ENCODE results near the gene DCLK1. TPM values are rescaled to one million over a fixed set of nuclear protein-coding genes. Genes with fewer than 3 reads are reported as not detected.
"Not testable (repeated sequence)": the region's sequence is repeated elsewhere in the genome, so short reads cannot be mapped to it uniquely, and the experiment has no call there.

DCLK1 gene
- total RNA-seq, 2 donors from 2014 or later = 64.4 to 112 TPM

DNA sequence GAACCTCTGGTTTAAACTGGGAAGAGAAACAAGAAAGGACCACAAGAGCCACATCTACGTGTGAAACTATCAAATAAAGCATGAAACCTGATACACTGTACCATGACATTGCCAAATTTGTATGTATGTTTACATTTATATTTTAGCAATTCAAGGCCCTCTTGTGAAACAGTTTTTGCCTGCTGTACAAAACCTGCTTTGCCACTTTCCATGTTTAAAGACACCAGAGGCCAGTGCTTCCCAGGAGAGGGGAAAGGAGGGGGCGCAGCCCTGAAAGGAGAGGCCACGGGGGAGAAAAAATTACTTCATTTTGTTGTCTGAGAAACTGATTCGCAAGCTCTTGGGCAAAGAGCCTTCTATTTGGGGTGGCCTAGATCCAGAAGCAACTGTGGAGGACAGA is 124.8 kb downstream of the DCLK1 start:
- intact Hi-C loops (cut with DNase I) = no loop called here
- DNase-seq (ENCODE audit: low spot score) = peak; percentile 16

DNA sequence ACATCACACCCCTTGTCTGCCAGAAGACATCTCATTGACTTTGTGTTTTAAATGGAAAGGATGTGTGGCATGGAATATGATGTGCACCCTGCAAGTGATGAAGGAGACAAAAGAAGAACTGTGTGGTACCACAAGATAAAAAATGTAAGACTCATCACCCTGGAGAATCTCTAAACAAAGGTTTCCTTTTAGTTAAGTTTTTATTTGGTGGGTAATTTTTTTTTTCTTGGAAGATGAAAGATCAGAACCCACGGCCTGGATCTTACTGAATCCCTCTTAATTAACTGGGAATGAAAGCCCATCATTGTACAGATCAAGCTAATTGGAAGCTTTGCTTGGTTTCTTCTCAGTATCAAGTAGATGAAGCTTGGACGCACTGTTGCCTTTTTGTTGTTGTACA is 129.6 kb downstream of the DCLK1 start:
- intact Hi-C loops (cut with DNase I) = no loop called here
- no peak for DNase-seq (ENCODE audit: low spot score)

DNA sequence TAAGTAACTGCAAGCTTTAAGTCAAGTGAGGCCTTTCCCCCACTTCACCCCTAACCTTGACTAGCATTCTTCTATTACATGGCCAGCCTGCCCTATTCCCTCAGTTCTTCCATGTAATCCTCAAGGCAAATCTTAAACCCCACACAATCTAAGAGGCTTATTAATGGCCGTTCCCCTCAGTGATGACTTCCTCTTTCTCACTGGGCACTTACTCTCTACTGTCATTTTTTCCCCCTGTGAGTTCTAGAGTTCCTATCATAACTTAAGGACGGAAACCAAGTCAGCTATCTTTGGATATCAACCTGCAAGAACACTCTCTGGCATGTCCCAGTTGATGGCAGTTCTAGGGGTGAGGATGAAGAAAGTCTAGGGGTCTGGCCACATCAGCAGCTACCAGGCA is 131.2 kb downstream of the DCLK1 start:
- DNase-seq (ENCODE audit: low spot score) = no peak
- intact Hi-C loops (cut with DNase I) = no loop called here

DNA sequence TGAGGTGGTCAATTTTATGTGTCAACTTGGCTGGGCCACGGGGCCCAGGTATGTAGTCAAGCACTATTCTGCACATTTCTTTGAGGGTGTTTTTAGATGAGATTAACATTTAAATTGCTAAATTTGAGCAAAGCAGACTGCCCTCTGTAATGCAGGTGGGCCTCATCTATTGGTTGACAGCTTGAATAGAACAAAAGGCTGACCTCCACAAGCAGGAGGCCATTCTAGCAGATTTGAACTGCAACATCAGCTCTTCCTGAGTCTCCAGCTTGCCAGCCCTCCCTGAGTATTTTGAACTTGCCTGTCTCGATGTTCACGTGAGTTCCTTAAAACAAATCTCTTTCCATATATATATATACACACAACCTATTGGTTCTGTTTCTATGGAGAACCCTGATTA is 134.8 kb downstream of the DCLK1 start:
- intact Hi-C loops (cut with DNase I) = loop anchor here in 1 of 2 donors (10.0 kb wide), 1 partner anchor 138 kb away; the partner anchor contains the start of gene DCLK1
- no peak for DNase-seq (ENCODE audit: low spot score)

DNA sequence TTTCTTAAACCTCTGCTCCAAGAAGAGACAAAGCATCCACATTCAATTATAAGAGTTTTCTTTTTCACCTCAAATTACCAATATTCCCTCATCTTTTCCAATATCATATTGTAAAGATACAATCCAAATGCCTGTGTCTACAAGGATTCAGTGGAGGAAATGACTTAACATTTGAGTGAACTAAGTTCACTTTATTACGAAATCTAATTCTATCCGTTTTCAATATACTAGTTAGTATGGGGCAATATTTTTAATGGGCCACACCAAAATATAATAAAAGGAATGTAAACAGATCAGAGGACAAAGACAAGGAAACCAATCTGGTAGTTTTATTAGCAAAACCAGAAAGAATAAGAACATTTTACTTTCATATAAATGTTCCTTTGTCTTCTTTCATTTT is 136.0 kb downstream of the DCLK1 start:
- DNase-seq (ENCODE audit: low spot score) = no peak
- intact Hi-C loops (cut with DNase I) = loop anchor here in 1 of 2 donors (10.0 kb wide), 1 partner anchor 140 kb away; the partner anchor contains the start of gene DCLK1

DNA sequence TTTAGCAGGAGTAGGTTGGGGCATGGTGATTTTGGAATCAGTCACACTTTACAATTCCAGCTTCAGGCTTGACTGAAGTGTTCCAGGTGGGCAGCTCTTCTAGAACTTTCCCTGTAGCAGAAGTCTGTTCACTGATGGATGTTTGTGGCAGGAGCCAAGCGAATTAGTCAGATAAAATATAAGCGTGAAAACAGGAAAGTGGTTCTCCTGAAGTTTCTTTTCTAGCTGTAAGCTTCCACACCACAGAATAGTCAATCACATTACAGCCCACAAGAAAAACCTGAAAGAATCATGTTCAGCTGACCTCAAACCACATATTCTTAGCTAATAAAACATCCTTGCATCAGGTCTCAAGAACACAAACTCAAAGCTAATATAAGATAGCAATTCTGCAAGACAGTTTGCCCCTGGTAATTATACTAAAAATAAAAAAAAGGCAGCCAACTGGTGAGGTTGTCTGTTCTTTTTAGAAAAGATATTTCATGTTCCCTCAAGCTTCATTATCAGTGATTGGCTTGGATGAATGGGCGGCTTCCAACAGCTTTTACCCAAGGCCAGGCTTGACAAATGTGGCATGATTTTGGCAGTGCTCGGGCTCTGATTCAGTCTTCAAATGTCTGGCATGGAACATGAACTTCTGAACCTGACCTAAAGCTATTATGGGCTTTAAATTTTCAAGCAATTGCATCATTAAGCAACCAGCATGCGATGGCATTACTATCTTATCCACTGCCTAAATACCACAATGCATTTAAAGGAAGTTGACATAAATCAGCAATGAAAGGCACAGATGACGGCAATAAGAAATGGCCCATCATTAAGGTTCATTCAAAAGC is 136.8 kb downstream of the DCLK1 start:
- DNase-seq (ENCODE audit: low spot score) = no peak

DNA sequence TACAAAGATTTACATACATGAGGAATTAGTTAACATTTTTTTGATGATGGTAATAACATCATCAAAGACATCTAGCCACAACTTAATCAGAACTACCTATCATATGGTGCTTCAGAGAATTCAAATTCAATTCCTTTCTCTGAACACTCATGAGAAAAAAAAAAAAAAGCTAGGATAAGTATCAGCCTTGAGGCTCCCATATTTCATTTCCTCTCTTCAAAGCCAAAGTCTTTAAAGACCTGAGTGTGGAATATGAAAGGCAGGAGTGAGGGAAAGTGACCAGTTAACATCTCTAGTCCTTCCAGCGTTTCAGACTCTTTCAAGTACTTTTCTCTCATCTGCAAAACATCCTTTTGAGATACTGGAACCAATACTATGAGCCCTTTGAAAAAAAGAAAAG is 137.5 kb downstream of the DCLK1 start:
- DNase-seq (ENCODE audit: low spot score) = no peak
- intact Hi-C loops (cut with DNase I) = loop anchor here in 1 of 2 donors (10.0 kb wide), 1 partner anchor 141 kb away; the partner anchor contains the start of gene DCLK1

More for the DNA sequence above, 136.8 kb downstream of the DCLK1 start:
- intact Hi-C loops (cut with DNase I) = loop anchor here in 1 of 2 donors (10.0 kb wide), 1 partner anchor 140 kb away; the partner anchor contains the start of gene DCLK1

DNA sequence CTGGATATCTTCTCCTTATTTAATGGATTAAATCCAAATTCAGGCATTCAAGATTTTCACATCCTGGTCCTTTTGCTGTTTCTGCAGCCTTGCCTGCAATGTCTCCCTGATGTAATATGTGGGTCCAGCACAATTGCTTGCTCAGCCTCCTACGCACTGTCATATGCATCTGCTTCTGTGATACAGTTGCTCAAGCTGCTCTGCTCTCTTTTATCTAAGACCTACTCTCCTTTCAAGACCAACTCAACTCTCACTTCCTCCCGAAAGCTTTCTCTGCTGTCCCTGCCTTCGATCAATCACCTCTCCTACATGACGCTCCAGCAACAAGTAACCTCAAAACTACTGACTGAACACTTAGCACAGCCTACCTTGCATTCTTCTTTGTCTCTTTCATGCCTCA is 138.2 kb downstream of the DCLK1 start:
- intact Hi-C loops (cut with DNase I) = loop anchor here in 1 of 2 donors (10.0 kb wide), 1 partner anchor 142 kb away; the partner anchor contains the start of gene DCLK1
- DNase-seq (ENCODE audit: low spot score) = no peak

DNA sequence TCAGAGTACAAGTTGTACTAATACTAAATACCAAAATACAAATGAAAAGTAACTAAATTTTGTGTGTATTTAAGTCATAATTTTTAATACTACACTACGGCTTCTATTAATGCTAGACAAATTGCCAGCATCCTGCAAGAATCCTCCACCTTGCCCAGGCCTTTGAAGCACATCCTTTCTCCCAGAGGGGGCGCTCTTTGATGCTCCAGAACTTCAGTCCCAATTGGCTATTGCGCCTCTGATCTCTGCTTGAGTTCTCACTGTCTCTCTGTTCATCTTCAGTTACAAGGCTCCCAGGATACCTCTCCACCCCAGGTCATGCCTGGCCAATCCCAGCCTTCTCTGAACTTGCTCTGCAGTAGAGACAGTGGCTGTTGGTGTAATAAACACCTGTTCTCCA is 141.0 kb downstream of the DCLK1 start:
- no peak for DNase-seq (ENCODE audit: low spot score)
- intact Hi-C loops (cut with DNase I) = loop anchor here in 1 of 2 donors (10.0 kb wide), 1 partner anchor 145 kb away; the partner anchor contains the start of gene DCLK1

DNA sequence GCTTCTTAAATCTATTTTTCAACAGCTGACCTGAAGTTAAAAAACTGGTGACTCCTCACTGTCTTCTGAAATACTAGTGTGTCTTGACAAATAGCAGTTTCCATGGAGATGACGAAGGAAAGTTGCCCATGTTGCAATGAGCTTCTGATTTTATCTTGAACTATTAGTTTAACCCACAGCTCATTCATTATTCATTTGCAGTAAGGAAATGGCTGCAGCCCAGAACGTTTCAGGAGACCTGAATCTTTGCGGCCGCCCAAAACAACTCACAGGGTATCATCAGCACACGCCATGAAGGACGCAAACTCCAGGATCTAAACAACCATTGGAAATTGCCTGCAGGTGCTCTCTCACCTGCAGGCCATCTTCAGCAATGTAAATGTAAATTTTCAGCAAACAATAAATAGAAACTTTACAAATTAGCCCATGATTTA is 142.5 kb downstream of the DCLK1 start:
- DNase-seq (ENCODE audit: low spot score) = no peak
- intact Hi-C loops (cut with DNase I) = loop anchor here in 1 of 2 donors (5.0 kb wide), 1 partner anchor 284 kb away; no protein-coding TSS in a partner anchor

DNA sequence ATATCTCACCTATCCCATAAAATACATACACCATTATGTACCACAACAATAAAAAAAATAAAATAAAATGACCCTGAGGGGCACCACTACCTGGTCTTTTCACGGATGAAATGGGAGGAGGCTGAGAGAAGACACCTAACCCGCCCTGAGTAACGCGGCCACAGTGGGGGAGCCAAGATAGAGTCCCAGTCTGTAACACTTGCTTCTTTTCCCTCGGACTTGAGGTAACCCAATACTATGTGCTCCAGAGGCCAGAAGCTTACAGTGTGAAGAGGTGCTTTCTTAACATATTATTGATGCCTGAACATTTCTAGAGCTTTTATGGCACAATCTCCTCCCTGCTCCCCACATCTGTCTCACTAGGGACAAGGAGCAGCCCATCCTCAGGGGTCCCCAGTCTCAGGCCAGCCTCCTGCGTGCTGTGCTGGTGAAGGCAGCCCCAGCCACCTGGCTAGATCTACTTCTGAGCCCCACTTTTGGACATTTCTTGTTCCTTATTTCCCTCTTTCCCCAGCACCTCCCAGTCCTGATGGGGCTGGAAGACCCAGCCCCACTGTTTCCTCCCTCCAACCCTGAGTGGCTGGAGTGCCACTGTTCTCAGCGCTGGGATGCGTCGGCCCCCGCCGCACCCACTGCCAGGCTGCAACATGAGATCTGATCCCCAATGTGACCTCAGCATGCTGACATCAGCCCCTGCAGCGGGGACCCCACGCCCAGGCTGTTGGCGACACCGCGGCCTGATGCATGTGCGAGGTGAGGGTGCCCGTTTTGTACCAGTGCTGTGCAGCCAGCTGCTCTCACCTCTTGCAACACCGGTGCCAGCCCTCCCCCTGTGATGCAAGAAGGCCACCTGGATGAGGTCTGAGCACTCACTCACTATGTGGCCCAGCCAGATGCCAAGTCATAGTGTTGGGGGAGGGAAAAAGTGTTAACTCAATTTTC is 143.3 kb downstream of the DCLK1 start:
- intact Hi-C loops (cut with DNase I) = loop anchor here in 1 of 2 donors (5.0 kb wide), 1 partner anchor 284 kb away; no protein-coding TSS in a partner anchor
- DNase-seq (ENCODE audit: low spot score) = no peak

DNA sequence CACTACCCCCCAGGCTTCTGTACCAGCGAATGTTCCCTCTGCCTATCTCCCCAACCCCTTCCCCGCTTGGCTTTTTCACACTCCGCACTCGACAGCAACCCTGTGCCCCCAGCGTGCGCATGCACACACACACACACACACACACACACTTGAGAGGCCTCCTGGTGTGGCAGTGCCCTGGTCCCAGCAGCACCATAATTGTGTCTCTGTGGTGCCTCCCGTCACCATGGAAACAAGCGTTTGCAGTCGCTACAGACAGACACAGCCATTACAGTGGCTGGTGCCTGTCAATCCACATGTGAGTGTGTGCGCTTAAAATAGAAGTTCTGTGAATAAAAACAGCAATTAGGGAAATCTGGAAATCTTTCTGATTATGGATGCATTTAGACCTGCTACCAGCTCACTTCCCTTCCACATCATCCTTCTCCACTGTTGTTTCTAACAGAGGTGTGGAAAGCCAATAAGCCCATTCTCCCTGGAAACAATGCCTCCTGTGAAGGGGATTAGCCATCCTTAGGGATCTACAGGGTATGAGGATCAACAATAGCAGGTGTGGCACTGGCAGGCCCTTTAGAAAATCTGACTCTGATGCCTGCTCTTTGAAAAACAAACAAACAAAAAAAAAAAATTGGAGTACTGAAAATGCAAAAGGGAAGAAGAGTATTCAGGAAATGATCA is 146.3 kb downstream of the DCLK1 start:
- intact Hi-C loops (cut with DNase I) = loop anchor here in 1 of 2 donors (5.0 kb wide), 1 partner anchor 287 kb away; no protein-coding TSS in a partner anchor

DNA sequence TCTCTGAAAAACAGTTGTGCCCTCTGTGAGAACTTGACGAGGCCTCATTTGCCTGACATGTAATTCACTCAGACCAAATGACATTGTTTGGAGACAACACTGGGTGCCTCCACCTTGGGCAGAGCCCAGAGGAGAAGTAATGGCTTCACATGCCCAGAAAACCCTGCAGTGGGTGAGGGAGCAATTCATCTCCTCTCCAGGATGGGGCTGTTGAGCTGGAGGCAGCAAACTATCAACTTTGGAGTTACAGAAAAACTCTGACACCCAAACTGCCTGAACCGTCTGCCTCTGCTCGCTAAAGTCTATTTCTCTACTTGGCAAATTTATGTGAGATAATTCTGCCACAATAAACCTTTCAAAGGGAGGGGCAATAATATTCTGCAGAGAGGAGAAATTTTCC is 146.9 kb downstream of the DCLK1 start:
- no peak for DNase-seq (ENCODE audit: low spot score)
- intact Hi-C loops (cut with DNase I) = no loop called here

More for the DNA sequence above, 146.3 kb downstream of the DCLK1 start:
- no peak for DNase-seq (ENCODE audit: low spot score)

DNA sequence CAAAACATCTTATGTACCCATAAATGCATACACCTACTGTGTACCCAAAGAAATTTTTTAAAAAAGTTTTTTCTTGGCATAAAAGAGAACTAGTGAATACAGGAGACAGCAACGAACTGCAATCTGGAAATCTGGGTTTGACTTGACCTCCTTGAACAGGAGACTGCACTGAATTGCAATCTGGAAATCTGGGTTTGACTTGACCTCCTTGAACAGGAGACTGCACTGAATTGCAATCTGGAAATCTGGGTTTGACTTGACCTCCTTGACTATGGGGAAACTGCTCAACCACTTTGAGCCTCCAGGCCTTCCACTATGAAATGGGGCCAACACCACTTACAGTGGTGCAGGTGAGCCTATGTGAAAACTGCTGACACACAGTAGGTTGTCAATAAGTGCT is 147.5 kb downstream of the DCLK1 start:
- DNase-seq (ENCODE audit: low spot score); intact Hi-C loops (cut with DNase I): not testable (repeated sequence)

DNA sequence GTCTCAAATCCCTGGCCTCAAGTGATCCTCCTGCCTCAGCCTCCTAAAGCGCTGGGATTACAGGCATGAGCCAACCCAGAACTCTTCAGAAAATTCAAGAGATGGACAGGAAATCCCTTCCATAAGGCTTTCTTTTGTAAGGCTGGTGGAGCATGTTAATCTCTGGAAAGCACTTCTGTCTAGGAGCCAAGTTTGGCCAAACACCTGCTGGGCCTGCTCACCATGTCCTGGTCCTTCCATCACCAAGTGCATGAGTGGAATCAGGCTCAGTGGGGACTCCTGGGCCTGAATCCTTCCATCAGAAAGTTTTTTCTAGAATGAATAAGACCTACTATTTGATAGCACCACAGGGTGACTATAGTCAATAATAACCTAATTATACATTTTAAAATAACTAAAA is 148.0 kb downstream of the DCLK1 start:
- no peak for DNase-seq (ENCODE audit: low spot score)
- intact Hi-C loops (cut with DNase I) = no loop called here

DNA sequence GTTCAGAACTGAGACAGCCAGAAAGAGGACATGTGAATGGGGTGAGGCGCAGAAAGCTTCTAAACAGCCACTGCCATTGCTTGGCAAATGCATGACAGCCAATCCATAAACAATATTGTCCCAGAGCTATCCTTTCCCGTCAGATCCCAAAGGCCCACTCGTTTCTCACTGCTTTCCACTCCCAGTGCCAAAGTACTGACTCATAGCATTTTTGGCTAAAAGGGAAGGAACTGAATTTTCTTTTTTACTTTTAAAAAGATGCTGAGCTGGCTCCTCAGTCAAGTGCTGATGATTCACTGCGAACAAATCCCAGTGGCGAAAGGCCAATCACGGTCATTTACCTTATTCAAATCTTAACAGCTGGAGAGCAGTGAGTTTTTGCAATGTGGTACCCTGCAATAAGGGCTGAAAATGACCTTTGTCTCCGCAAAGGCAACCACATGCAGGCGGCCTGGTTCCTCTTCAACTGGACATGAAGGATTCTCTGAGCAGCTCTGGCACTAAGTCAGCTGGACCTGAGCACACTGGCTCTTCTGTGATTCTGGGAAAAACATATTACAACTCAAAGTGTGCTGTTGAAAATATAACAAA is 151.7 kb downstream of the DCLK1 start:
- DNase-seq (ENCODE audit: low spot score) = peak; percentile 91
- intact Hi-C loops (cut with DNase I) = loop anchor here (2.0 to 10.0 kb wide), 3 partner anchors 295 to 755 kb away; no protein-coding TSS in a partner anchor

DNA sequence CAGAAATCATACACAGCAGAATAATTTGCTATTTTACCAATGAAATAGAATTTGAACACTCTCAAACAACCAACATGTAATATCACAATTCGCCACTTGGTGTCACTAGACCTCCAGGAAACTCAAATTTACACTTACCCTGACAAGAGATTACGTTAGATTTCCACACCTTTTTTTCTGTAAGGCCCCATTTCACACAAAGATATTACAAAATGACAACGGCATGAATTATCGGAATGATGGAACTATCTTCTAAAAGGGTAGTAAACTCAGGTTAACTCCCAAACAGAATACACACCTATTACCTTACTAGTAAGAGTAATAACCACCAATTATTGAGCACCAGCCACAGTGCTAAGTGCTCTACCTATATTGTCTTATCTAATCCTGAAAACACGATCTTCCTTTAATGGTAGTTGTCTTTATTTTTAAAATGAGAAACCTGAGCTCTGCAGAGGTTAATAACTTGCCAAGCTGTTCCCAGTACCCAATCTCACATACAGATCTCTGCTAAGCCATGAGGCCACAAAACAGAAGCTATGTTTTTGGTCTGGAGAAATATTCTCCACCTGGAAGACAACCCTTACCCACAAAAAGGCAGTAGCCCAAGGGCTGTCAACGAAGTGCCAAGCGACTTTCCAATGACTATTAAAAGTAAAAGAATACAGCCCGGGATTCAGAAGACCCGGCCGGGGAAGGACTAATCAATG is 152.4 kb downstream of the DCLK1 start:
- DNase-seq (ENCODE audit: low spot score) = no peak
- intact Hi-C loops (cut with DNase I) = loop anchor here (2.0 to 10.0 kb wide), 3 partner anchors 296 to 756 kb away; no protein-coding TSS in a partner anchor

DNA sequence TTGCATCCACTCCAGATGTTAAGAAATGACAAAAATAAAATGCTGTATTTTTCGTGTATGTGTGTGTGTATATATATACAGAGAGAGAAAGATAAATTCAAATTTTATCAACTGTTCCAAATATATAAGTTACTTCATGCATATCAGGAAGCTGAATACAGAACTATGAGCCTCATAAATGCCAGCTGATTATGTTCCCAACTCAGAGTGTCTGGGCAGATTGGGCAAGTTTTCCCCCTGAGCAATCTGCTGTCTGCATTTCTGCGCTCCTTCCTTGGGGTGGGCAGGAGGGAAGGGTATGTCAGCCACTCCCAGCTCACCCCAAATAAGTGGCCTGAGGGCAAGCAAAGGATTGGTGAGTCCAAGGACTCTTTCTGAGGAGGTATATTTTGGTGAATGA is 154.1 kb downstream of the DCLK1 start:
- intact Hi-C loops (cut with DNase I) = loop anchor here in 1 of 2 donors (5.0 to 10.0 kb wide), 2 partner anchors 300 to 758 kb away; no protein-coding TSS in a partner anchor
- DNase-seq (ENCODE audit: low spot score) = no peak

All from posterior vena cava (tissue), 2 donors.